BLaER1 (cell line): ENCODE measurements around the gene PIWIL1.

Source experiments
- H3K27ac ChIP-seq: shearing (Covaris generic); formaldehyde crosslinking; 2 replicates; pipeline ENCODE4 v1.8.1; 2022
- H3K27me3 ChIP-seq: shearing (Covaris generic); formaldehyde crosslinking; 2 replicates; pipeline ENCODE4 v1.8.1; 2022
- H3K36me3 ChIP-seq: shearing (Covaris generic); formaldehyde crosslinking; 2 replicates; pipeline ENCODE4 v1.8.1; 2022
- H3K4me1 ChIP-seq: shearing (Covaris generic); formaldehyde crosslinking; 2 replicates; pipeline ENCODE4 v1.8.1; 2022
- H3K4me2 ChIP-seq: shearing (Covaris generic); formaldehyde crosslinking; 2 replicates; pipeline ENCODE4 v1.8.1; 2022
- H3K4me3 ChIP-seq: shearing (Covaris generic); formaldehyde crosslinking; 2 replicates; pipeline ENCODE4 v1.8.1; 2022
- H3K9ac ChIP-seq: shearing (Covaris generic); formaldehyde crosslinking; 2 replicates; pipeline ENCODE4 v1.8.1; 2022
- H3K9me3 ChIP-seq: shearing (Covaris generic); formaldehyde crosslinking; 2 replicates; pipeline ENCODE4 v1.8.1; 2022
- H4K20me1 ChIP-seq: shearing (Covaris generic); formaldehyde crosslinking; 2 replicates; pipeline ENCODE4 v1.8.1; 2022
- Cebpa-rat ChIP-seq: shearing (Covaris generic); IDR thresholded peaks from 2 replicates; pipeline ENCODE4 v1.8.1; 2022

PIWIL1 gene

GRCh38 chr12:130420071-130420470 lies 82.4 kb downstream of the PIWIL1 start:
- no peak overlapping the region for H3K4me3 ChIP-seq
- no peaks in the 10 kb centered on the region for H3K9me3 ChIP-seq
- H3K9ac ChIP-seq, result no peak overlapping the region
- H3K36me3 ChIP-seq, result no peaks in the 10 kb centered on the region
- no peak overlapping the region for H3K4me2 ChIP-seq
- no peaks in the 10 kb centered on the region for H3K27me3 ChIP-seq
- no peaks in the 10 kb centered on the region for H4K20me1 ChIP-seq
- TF ChIP-seq Cebpa-rat, result no peak
- peaks cover 6% of the 10 kb centered on the region; the same call in 1 of the 2 replicates for H3K4me1 ChIP-seq
- no peak overlapping the region for H3K27ac ChIP-seq

GRCh38 chr12:130421896-130422295 lies 84.2 kb downstream of the PIWIL1 start:
- no peaks in the 10 kb centered on the region for H3K27me3 ChIP-seq
- H3K4me1 ChIP-seq, result peaks cover 6% of the 10 kb centered on the region; the same call in 1 of the 2 replicates
- no peaks in the 10 kb centered on the region for H3K9me3 ChIP-seq
- no peak for TF ChIP-seq Cebpa-rat
- no peak overlapping the region for H3K4me3 ChIP-seq
- H3K4me2 ChIP-seq, result no peak overlapping the region
- H3K27ac ChIP-seq, result no peak overlapping the region
- no peaks in the 10 kb centered on the region for H3K36me3 ChIP-seq
- H4K20me1 ChIP-seq, result no peaks in the 10 kb centered on the region
- no peak overlapping the region for H3K9ac ChIP-seq
